Neural cell (in vitro differentiated cells): ENCODE measurements around the gene LRP5.

ENCODE experiments used
- EP300 ChIP-seq: fragments of 450-650 bp; conservative IDR thresholded peaks from 2 replicates; pipeline ENCODE4 v1.6.1; 2014; ENCODE audit warnings: antibody characterized with exemption, mild to moderate bottlenecking, moderate library complexity; ENCODE audit not compliant: poor library complexity, severe bottlenecking
- POLR2AphosphoS5 ChIP-seq: IDR thresholded peaks from 2 replicates; pipeline ENCODE4 v1.6.1; 2012
- REST ChIP-seq: IDR thresholded peaks from 2 replicates; pipeline ENCODE4 v1.6.1; 2012; ENCODE audit warnings: borderline replicate concordance

- no peak for TF ChIP-seq POLR2AphosphoS5
- TF ChIP-seq REST, result no peak
- TF ChIP-seq EP300, result no peak
Measured at GRCh38 chr11:68312780-68313573, 586 bp downstream of the LRP5 start.
